Retina (tissue), 1 donor: Measurements from ENCODE around the gene ZBTB17.

Experiments
- DNase-seq: peaks from one replicate; pipeline ENCODE4 v3.0.0-alpha.2; 2016

Gene ZBTB17

GRCh38 chr1:15945832-15946448 lies 30.0 kb downstream of the ZBTB17 start:
- DNase-seq: no peak

- no peak for DNase-seq
Observed at GRCh38 chr1:15945011-15945831, 30.7 kb downstream of the ZBTB17 start.

- DNase-seq: no peak
Observed at GRCh38 chr1:15944308-15945010, 31.4 kb downstream of the ZBTB17 start.

- no peak for DNase-seq
Observed at GRCh38 chr1:15943992-15944307, 32.0 kb downstream of the ZBTB17 start.

- DNase-seq: no peak
Observed at GRCh38 chr1:15943328-15943991, 32.4 kb downstream of the ZBTB17 start.

- DNase-seq: no peak
Observed at GRCh38 chr1:15942661-15943327, 33.1 kb downstream of the ZBTB17 start.

- DNase-seq: no peak
Observed at GRCh38 chr1:15941899-15942660, 33.8 kb downstream of the ZBTB17 start.

GRCh38 chr1:15941044-15941840 lies 34.7 kb downstream of the ZBTB17 start:
- no peak for DNase-seq

- no peak for DNase-seq
Observed at GRCh38 chr1:15940110-15941043, 35.5 kb downstream of the ZBTB17 start.

- no peak for DNase-seq
Observed at GRCh38 chr1:15939181-15940109, 36.5 kb downstream of the ZBTB17 start.

- no peak for DNase-seq
Observed at GRCh38 chr1:15938628-15939161, 37.2 kb downstream of the ZBTB17 start.

- no peak for DNase-seq
Observed at GRCh38 chr1:15937706-15938168, 38.2 kb downstream of the ZBTB17 start.

- DNase-seq: no peak
Observed at GRCh38 chr1:15937146-15937545, 38.8 kb downstream of the ZBTB17 start.

- DNase-seq: no peak
Observed at GRCh38 chr1:15936025-15936424, 39.9 kb downstream of the ZBTB17 start.

GRCh38 chr1:15935056-15935950 lies 40.6 kb downstream of the ZBTB17 start:
- no peak for DNase-seq

GRCh38 chr1:15934211-15935055 lies 41.5 kb downstream of the ZBTB17 start:
- DNase-seq: no peak
